ENCODE data around the gene PPTC7.
"Not testable (repeated sequence)": the region's sequence is repeated elsewhere in the genome, so short reads cannot be mapped to it uniquely, and the experiment has no call there.

GRCh38 chr12:110602085-110602814, 19.1 kb upstream of the PPTC7 start:
- TF ChIP-seq, protein P1, sequence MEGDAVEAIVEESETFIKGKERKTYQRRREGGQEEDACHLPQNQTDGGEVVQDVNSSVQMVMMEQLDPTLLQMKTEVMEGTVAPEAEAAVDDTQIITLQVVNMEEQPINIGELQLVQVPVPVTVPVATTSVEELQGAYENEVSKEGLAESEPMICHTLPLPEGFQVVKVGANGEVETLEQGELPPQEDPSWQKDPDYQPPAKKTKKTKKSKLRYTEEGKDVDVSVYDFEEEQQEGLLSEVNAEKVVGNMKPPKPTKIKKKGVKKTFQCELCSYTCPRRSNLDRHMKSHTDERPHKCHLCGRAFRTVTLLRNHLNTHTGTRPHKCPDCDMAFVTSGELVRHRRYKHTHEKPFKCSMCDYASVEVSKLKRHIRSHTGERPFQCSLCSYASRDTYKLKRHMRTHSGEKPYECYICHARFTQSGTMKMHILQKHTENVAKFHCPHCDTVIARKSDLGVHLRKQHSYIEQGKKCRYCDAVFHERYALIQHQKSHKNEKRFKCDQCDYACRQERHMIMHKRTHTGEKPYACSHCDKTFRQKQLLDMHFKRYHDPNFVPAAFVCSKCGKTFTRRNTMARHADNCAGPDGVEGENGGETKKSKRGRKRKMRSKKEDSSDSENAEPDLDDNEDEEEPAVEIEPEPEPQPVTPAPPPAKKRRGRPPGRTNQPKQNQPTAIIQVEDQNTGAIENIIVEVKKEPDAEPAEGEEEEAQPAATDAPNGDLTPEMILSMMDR (IDR thresholded peaks at IDR 0.05; ENCODE audit: low read depth, low read length, poor library complexity, severe bottlenecking): peak; percentile 72
- TF ChIP-seq EZH2phosphoT487 (IDR thresholded peaks at IDR 0.05; ENCODE audit: borderline replicate concordance, low read length): not testable (repeated sequence)

Measured in DOHH2 (cell line).